A673 (cell line): ENCODE data around the gene NME9. TPM values are rescaled to one million over a fixed set of nuclear protein-coding genes. Genes with fewer than 3 reads are reported as not detected.

Experiments
- BruUV-seq: library from RNA; stranded (reverse); fragments of 400-500 nt; replicated peaks from 2 replicates; lab custom pipeline; 2021; lab: Mats Ljungman, UMichigan
- CTCF ChIA-PET: fragments of 300-600 bp; sonication (Branson Sonifier 250); formaldehyde crosslinking; loops from one replicate; lab custom pipeline; 2022; ENCODE audit warnings: antibody characterized with exemption; lab: Charles Lee
- POLR2A ChIA-PET: fragments of 300-600 bp; sonication (Branson Sonifier 250); formaldehyde crosslinking; loops from one replicate; lab custom pipeline; 2022; ENCODE audit warnings: antibody characterized with exemption; ENCODE audit not compliant: low non-redundant PET; lab: Charles Lee
- DNase-seq: peaks from one replicate; pipeline ENCODE4 v3.0.0-alpha.2; 2015; ENCODE audit warnings: low spot score
- H3K27ac ChIP-seq: fragments of 200-600 bp; sonication (generic); 2 replicates; pipeline ENCODE4 v1.5.1; 2016; ENCODE audit warnings: mixed run types, low read depth, mild to moderate bottlenecking, mixed read lengths, antibody characterized with exemption, low read length; ENCODE audit not compliant: poor library complexity, severe bottlenecking
- H3K27me3 ChIP-seq: fragments of 200-600 bp; sonication (generic); replicated peaks from 2 replicates; pipeline ENCODE4 v1.6.1; 2017; ENCODE audit warnings: mixed run types, low read depth, mild to moderate bottlenecking, mixed read lengths, antibody characterized with exemption, low read length; ENCODE audit not compliant: insufficient read depth, poor library complexity
- H3K36me3 ChIP-seq: fragments of 200-600 bp; sonication (generic); 2 replicates; pipeline ENCODE4 v1.6.1; 2016; ENCODE audit warnings: mixed run types, mild to moderate bottlenecking, mixed read lengths, antibody characterized with exemption, low read length; ENCODE audit not compliant: insufficient read depth, poor library complexity, severe bottlenecking
- H3K4me1 ChIP-seq: fragments of 200-600 bp; sonication (generic); 2 replicates; pipeline ENCODE4 v1.6.1; 2017; ENCODE audit warnings: mixed run types, mild to moderate bottlenecking, mixed read lengths, antibody characterized with exemption, low read length; ENCODE audit not compliant: insufficient read depth, poor library complexity, severe bottlenecking
- H3K4me3 ChIP-seq: fragments of 200-600 bp; sonication (generic); 2 replicates; pipeline ENCODE4 v1.5.1; 2016; ENCODE audit warnings: low read depth, mixed run types, mild to moderate bottlenecking, mixed read lengths, low read length; ENCODE audit not compliant: poor library complexity, severe bottlenecking
- H3K9me3 ChIP-seq: fragments of 200-600 bp; sonication (generic); 2 replicates; pipeline ENCODE4 v1.6.1; 2016; ENCODE audit warnings: mixed run types, low read depth, mild to moderate bottlenecking, mixed read lengths, antibody characterized with exemption, low read length; ENCODE audit not compliant: poor library complexity, severe bottlenecking
- CTCF ChIP-seq: fragments of 300-800, 200-600 bp; sonication (generic); conservative IDR thresholded peaks from 2 replicates; pipeline ENCODE4 v1.5.1; 2017; ENCODE audit warnings: low read depth, mild to moderate bottlenecking, antibody characterized with exemption, low read length, moderate library complexity, mixed read lengths
- EZH2 ChIP-seq: fragments of 200-600 bp; sonication (generic); IDR thresholded peaks from 2 replicates; pipeline ENCODE4 v1.6.1; 2017; ENCODE audit warnings: borderline replicate concordance, low read depth, mild to moderate bottlenecking, mixed read lengths, antibody characterized with exemption, low read length; ENCODE audit not compliant: poor library complexity, severe bottlenecking
- intact Hi-C: fragments of 100-400 bp; cut with micrococcal nuclease; formaldehyde crosslinking; loops from one replicate; pipeline ENCODE4 v1.10.0; 2022; ENCODE audit not compliant: unreplicated experiment
- total RNA-seq: library from RNA; stranded (reverse); gene quantifications from 2 replicates; pipeline ENCODE4 v1.2.3, GENCODE V29; 2021

The NME9 gene
- total RNA-seq, 1 experiment from 2014 or later = not detected

GRCh38 chr3:138284079-138284478, 45.6 kb downstream of the NME9 start:
- TF ChIP-seq EZH2 (no peak), CTCF (no peak)

GRCh38 chr3:138282836-138283235, 46.8 kb downstream of the NME9 start:
- POLR2A ChIA-PET = no interaction called here
- BruUV-seq = no TSS peak
- intact Hi-C loops = no loop called here
- CTCF ChIA-PET = no interaction called here
- no peak overlapping the region for H3K27ac ChIP-seq
- TF ChIP-seq EZH2 (no peak), CTCF (no peak)
- no peaks in the 10 kb centered on the region for H3K4me1 ChIP-seq
- H3K9me3 ChIP-seq = no peaks in the 10 kb centered on the region
- no peak for DNase-seq
- H3K27me3 ChIP-seq = no peaks in the 10 kb centered on the region
- H3K36me3 ChIP-seq = no peaks in the 10 kb centered on the region
- H3K4me3 ChIP-seq = no peak overlapping the region

More at GRCh38 chr3:138284079-138284478, 45.6 kb downstream of the NME9 start:
- H3K27ac ChIP-seq = no peak overlapping the region
- no peaks in the 10 kb centered on the region for H3K9me3 ChIP-seq
- H3K36me3 ChIP-seq = peaks cover 4% of the 10 kb centered on the region
- ChIA-PET CTCF (interaction anchor here (0.7 kb wide), 1 partner anchor 103 kb away, joined by 4 read pairs; no protein-coding TSS in a partner anchor), POLR2A (no interaction called here)
- intact Hi-C loops = no loop called here
- no peak for DNase-seq
- H3K4me3 ChIP-seq = no peak overlapping the region
- BruUV-seq = no TSS peak
- no peaks in the 10 kb centered on the region for H3K4me1 ChIP-seq
- no peaks in the 10 kb centered on the region for H3K27me3 ChIP-seq

DNA sequence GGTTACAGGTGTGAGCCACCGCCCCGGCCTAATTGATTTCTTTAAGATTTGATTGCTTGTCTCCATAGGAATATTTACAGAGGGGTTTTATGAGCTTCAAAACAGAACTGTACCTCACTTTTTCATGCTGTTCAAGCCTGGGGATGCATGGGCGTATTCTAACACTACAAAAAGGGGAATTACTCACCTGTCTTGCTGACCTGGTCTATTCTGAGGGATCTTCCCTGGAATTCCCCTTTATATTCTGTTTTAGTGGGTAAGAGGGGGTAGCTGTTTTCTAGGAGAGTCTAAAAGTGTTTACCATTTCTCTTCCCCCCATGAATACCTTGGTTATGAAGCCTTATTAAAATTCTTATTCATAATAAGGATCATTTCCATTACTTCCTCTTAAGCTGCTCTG, 48.1 kb downstream of the NME9 start:
- no peak for TF ChIP-seq CTCF
- no peak for TF ChIP-seq EZH2
- Histone ChIP-seq H3K36me3 (no peaks in the 10 kb centered on the region), H3K4me3 (no peak overlapping the region), H3K4me1 (no peaks in the 10 kb centered on the region), H3K27ac (no peak overlapping the region), H3K27me3 (no peaks in the 10 kb centered on the region), H3K9me3 (no peaks in the 10 kb centered on the region)
- CTCF ChIA-PET = no interaction called here
- intact Hi-C loops = no loop called here
- no TSS peak for BruUV-seq
- POLR2A ChIA-PET = no interaction called here
- DNase-seq = no peak
